HEK293 (cell line): ENCODE measurements around the gene LRBA.

Experiments
- TCF7L2 ChIP-seq: IDR thresholded peaks from 2 replicates; pipeline ENCODE4 v1.6.1; 2011; ENCODE audit warnings: low read depth, mild to moderate bottlenecking, inconsistent platforms, low read length, moderate library complexity, borderline replicate concordance
- ZFP3 ChIP-seq: fragments of 450-650 bp; formaldehyde crosslinking; IDR thresholded peaks from 2 replicates; pipeline ENCODE4 v1.5.1; 2016; ENCODE audit warnings: low read depth, missing biosample characterization, missing genetic modification characterization
- ZNF175 ChIP-seq: fragments of 450-650 bp; formaldehyde crosslinking; IDR thresholded peaks from 2 replicates; pipeline ENCODE4 v1.5.1; 2016; ENCODE audit warnings: missing biosample characterization, missing genetic modification characterization
- ZNF24 ChIP-seq: fragments of 450-650 bp; formaldehyde crosslinking; IDR thresholded peaks from 2 replicates; pipeline ENCODE4 v1.5.1; 2016; ENCODE audit warnings: missing biosample characterization, missing genetic modification characterization
- ZNF48 ChIP-seq: fragments of 450-650 bp; formaldehyde crosslinking; IDR thresholded peaks from 2 replicates; pipeline ENCODE4 v1.5.1; 2016; ENCODE audit warnings: missing biosample characterization, missing genetic modification characterization
- ZNF600 ChIP-seq: fragments of 450-650 bp; formaldehyde crosslinking; IDR thresholded peaks from 2 replicates; pipeline ENCODE4 v1.5.1; 2016; ENCODE audit warnings: missing biosample characterization, missing genetic modification characterization
- ZNF792 ChIP-seq: fragments of 450-650 bp; formaldehyde crosslinking; IDR thresholded peaks from 2 replicates; pipeline ENCODE4 v1.5.1; 2016; ENCODE audit warnings: missing biosample characterization, missing genetic modification characterization
- TF ChIP-seq, protein P1 (sequence below): fragments of 450-650 bp; formaldehyde crosslinking; IDR thresholded peaks from 2 replicates; pipeline ENCODE4 v1.5.1; 2016; ENCODE audit warnings: missing biosample characterization, missing genetic modification characterization
- TF ChIP-seq, protein P2 (sequence below): fragments of 450-650 bp; formaldehyde crosslinking; IDR thresholded peaks from 2 replicates; pipeline ENCODE4 v1.5.1; 2016; ENCODE audit warnings: missing biosample characterization, missing genetic modification characterization
- TF ChIP-seq, protein P3 (sequence below): fragments of 450-650 bp; formaldehyde crosslinking; IDR thresholded peaks from 2 replicates; pipeline ENCODE4 v1.5.1; 2016; ENCODE audit warnings: missing biosample characterization, missing genetic modification characterization, low read depth
- TF ChIP-seq, protein P4 (sequence below): fragments of 450-650 bp; formaldehyde crosslinking; IDR thresholded peaks from 2 replicates; pipeline ENCODE4 v1.5.1; 2016; ENCODE audit warnings: missing biosample characterization, missing genetic modification characterization

DNA sequence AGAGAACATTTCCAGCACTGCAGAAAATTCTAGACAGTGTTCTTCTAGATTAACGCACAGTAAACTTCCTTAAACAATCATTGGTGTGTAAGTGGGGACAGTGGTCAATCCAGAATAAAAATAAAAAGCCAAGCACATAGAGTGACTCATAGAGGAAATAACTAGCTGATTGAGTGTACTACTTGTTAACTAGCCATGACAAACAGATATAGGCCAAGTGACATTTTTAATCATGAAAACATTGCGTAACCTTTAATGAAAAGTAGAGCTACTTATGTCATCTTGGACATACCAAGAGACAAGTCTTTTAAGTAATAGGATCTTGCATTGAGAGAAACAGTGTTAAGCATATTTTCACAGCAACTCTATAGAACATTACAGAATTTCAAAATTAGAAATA is 667.0 kb downstream of the LRBA start:
- TF ChIP-seq ZNF792 (tag by site-specific recombination), result no peak
- no peak for TF ChIP-seq ZNF48
- TF ChIP-seq, protein P1, sequence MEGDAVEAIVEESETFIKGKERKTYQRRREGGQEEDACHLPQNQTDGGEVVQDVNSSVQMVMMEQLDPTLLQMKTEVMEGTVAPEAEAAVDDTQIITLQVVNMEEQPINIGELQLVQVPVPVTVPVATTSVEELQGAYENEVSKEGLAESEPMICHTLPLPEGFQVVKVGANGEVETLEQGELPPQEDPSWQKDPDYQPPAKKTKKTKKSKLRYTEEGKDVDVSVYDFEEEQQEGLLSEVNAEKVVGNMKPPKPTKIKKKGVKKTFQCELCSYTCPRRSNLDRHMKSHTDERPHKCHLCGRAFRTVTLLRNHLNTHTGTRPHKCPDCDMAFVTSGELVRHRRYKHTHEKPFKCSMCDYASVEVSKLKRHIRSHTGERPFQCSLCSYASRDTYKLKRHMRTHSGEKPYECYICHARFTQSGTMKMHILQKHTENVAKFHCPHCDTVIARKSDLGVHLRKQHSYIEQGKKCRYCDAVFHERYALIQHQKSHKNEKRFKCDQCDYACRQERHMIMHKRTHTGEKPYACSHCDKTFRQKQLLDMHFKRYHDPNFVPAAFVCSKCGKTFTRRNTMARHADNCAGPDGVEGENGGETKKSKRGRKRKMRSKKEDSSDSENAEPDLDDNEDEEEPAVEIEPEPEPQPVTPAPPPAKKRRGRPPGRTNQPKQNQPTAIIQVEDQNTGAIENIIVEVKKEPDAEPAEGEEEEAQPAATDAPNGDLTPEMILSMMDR (tag by site-specific recombination), result no peak
- no peak for TF ChIP-seq ZNF175 (tag by site-specific recombination)
- TF ChIP-seq, protein P2, sequence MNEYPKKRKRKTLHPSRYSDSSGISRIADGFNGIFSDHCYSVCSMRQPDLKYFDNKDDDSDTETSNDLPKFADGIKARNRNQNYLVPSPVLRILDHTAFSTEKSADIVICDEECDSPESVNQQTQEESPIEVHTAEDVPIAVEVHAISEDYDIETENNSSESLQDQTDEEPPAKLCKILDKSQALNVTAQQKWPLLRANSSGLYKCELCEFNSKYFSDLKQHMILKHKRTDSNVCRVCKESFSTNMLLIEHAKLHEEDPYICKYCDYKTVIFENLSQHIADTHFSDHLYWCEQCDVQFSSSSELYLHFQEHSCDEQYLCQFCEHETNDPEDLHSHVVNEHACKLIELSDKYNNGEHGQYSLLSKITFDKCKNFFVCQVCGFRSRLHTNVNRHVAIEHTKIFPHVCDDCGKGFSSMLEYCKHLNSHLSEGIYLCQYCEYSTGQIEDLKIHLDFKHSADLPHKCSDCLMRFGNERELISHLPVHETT (tag by site-specific recombination), result no peak
- no peak for TF ChIP-seq ZNF24 (tag by site-specific recombination)
- TF ChIP-seq, protein P3, sequence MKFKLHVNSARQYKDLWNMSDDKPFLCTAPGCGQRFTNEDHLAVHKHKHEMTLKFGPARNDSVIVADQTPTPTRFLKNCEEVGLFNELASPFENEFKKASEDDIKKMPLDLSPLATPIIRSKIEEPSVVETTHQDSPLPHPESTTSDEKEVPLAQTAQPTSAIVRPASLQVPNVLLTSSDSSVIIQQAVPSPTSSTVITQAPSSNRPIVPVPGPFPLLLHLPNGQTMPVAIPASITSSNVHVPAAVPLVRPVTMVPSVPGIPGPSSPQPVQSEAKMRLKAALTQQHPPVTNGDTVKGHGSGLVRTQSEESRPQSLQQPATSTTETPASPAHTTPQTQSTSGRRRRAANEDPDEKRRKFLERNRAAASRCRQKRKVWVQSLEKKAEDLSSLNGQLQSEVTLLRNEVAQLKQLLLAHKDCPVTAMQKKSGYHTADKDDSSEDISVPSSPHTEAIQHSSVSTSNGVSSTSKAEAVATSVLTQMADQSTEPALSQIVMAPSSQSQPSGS (tag by site-specific recombination), result no peak
- TF ChIP-seq ZFP3 (tag by site-specific recombination), result no peak
- TF ChIP-seq TCF7L2, result no peak
- TF ChIP-seq, protein P4, sequence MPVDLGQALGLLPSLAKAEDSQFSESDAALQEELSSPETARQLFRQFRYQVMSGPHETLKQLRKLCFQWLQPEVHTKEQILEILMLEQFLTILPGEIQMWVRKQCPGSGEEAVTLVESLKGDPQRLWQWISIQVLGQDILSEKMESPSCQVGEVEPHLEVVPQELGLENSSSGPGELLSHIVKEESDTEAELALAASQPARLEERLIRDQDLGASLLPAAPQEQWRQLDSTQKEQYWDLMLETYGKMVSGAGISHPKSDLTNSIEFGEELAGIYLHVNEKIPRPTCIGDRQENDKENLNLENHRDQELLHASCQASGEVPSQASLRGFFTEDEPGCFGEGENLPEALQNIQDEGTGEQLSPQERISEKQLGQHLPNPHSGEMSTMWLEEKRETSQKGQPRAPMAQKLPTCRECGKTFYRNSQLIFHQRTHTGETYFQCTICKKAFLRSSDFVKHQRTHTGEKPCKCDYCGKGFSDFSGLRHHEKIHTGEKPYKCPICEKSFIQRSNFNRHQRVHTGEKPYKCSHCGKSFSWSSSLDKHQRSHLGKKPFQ, result no peak
- no peak for TF ChIP-seq ZNF600 (tag by site-specific recombination)
